Right forelimb (tissue), 1 donor: ENCODE results near the gene PLEKHH1.

Experiments used
- DNase-seq: peaks from one replicate; pipeline ENCODE4 v3.0.0-alpha.2; 2018

The PLEKHH1 gene

GRCh38 chr14:67532998-67533753 is at the start of gene PLEKHH1:
Gene PLEKHH1 (plus strand): TSS chr14:67533290. CDS start chr14:67541868, 8,578 bp downstream.
- peak; percentile 76 for DNase-seq

- no peak for DNase-seq
Measured at GRCh38 chr14:67483579-67484285, 49.4 kb upstream of the PLEKHH1 start.

GRCh38 chr14:67485501-67486095 is 47.5 kb upstream of the PLEKHH1 start:
- no peak for DNase-seq

GRCh38 chr14:67486890-67487289 is 46.2 kb upstream of the PLEKHH1 start:
- DNase-seq: no peak

- DNase-seq: no peak
Measured at GRCh38 chr14:67487332-67487731, 45.8 kb upstream of the PLEKHH1 start.

- DNase-seq: no peak
Measured at GRCh38 chr14:67487937-67488893, 44.9 kb upstream of the PLEKHH1 start, which contains the start of gene TMEM229B. Gene TMEM229B (minus strand): TSS chr14:67488721. CDS start chr14:67473923, 14,798 bp downstream.

GRCh38 chr14:67490196-67490595 is 42.9 kb upstream of the PLEKHH1 start:
- DNase-seq: no peak

GRCh38 chr14:67491285-67491684 is 41.8 kb upstream of the PLEKHH1 start:
- no peak for DNase-seq

- DNase-seq: no peak
Measured at GRCh38 chr14:67491741-67492507, 41.2 kb upstream of the PLEKHH1 start.

GRCh38 chr14:67492538-67492937 is 40.6 kb upstream of the PLEKHH1 start:
- no peak for DNase-seq

GRCh38 chr14:67493092-67493717 is 39.9 kb upstream of the PLEKHH1 start:
- no peak for DNase-seq

GRCh38 chr14:67495827-67496226 is 37.3 kb upstream of the PLEKHH1 start:
- DNase-seq: no peak

- DNase-seq: no peak
Measured at GRCh38 chr14:67497216-67497615, 35.9 kb upstream of the PLEKHH1 start.

GRCh38 chr14:67497716-67498115 is 35.4 kb upstream of the PLEKHH1 start:
- DNase-seq: no peak

- no peak for DNase-seq
Measured at GRCh38 chr14:67500981-67501380, 32.1 kb upstream of the PLEKHH1 start.

GRCh38 chr14:67501670-67502069 is 31.4 kb upstream of the PLEKHH1 start:
- DNase-seq: no peak

- DNase-seq: no peak
Measured at GRCh38 chr14:67502867-67503266, 30.2 kb upstream of the PLEKHH1 start.

GRCh38 chr14:67503331-67503730 is 29.8 kb upstream of the PLEKHH1 start:
- DNase-seq: no peak

GRCh38 chr14:67505254-67505653 is 27.8 kb upstream of the PLEKHH1 start:
- no peak for DNase-seq

- no peak for DNase-seq
Measured at GRCh38 chr14:67508956-67509355, 24.1 kb upstream of the PLEKHH1 start.

GRCh38 chr14:67510121-67510520 is 23.0 kb upstream of the PLEKHH1 start:
- DNase-seq: no peak
